Small intestine (tissue), 7 donors: ENCODE results near the gene TLX1. TPM values are rescaled to one million over a fixed set of nuclear protein-coding genes. Genes with fewer than 3 reads are reported as not detected.

Source experiments
- DNase-seq, 2 donors: peaks; one replicate each; pipeline versions ENCODE4 v3.0.0 to v3.0.0-alpha.2; 2013
- FAIRE-seq: peaks from 2 replicates; lab custom pipeline; 2012; peaks lifted over from hg19 to GRCh38; lab: Jason Lieb, UNC
- H3K27ac ChIP-seq, 3 donors: one replicate each; pipeline ENCODE4 v1.5.1; 2013; ENCODE audit warnings: low read length in 2 of 3, mild to moderate bottlenecking in 2 of 3, control low read depth in 1 of 3, inconsistent platforms in 1 of 3, low read depth in 1 of 3, moderate library complexity in 1 of 3
- H3K27me3 ChIP-seq, 3 donors: one replicate each; pipeline ENCODE4 v1.6.1; 2013; ENCODE audit warnings: low read length in 3 of 3, inconsistent platforms in 1 of 3; ENCODE audit not compliant: control insufficient read depth in 3 of 3, insufficient read depth in 3 of 3
- H3K36me3 ChIP-seq, 3 donors: one replicate each; pipeline ENCODE4 v1.6.1; 2013; ENCODE audit warnings: low read length in 3 of 3, inconsistent platforms in 1 of 3, low read depth in 1 of 3, mild to moderate bottlenecking in 1 of 3, moderate library complexity in 1 of 3; ENCODE audit not compliant: control insufficient read depth in 3 of 3, insufficient read depth in 2 of 3
- H3K4me1 ChIP-seq, 3 donors: one replicate each; pipeline ENCODE4 v1.6.1; 2013; ENCODE audit warnings: low read length in 2 of 3, inconsistent platforms in 1 of 3, low read depth in 1 of 3, mild to moderate bottlenecking in 1 of 3, moderate library complexity in 1 of 3; ENCODE audit not compliant: control insufficient read depth in 3 of 3, insufficient read depth in 2 of 3
- H3K4me3 ChIP-seq, 3 donors: one replicate each; pipeline ENCODE4 v1.5.1; 2013; ENCODE audit warnings: low read length in 3 of 3, control low read depth in 1 of 3, inconsistent platforms in 1 of 3, low read depth in 1 of 3, mild to moderate bottlenecking in 1 of 3, moderate library complexity in 1 of 3
- H3K9me3 ChIP-seq, 2 donors: one replicate each; pipeline ENCODE4 v1.6.1; 2013; ENCODE audit warnings: low read depth in 1 of 2, low read length in 1 of 2; ENCODE audit not compliant: control insufficient read depth in 2 of 2, insufficient read depth in 1 of 2
- WGBS, 3 donors: extraction: QIAGEN DNeasy Blood & Tissue Kit; methylation state at CpG; one replicate each; pipeline ENCODE4 v1.1.7; 2013; 5-methylcytosine and 5-hydroxymethylcytosine counted together
- polyA plus RNA-seq, 4 donors: library from polyadenylated mRNA; stranded (reverse) in 3 of 4; unstranded in 1 of 4; fragments of 200-250 nt in 3 of 4; fragments of 120-200 nt in 1 of 4; gene quantifications; one replicate each; pipeline versions ENCODE4 v1.2.1 to v1.2.3, GENCODE V29; 2013
- donor health status: healthy with polysubstance abuse.
- donor health status: control.
- donor health status: control.
- donor health status: Bipolar disorder and iron deficiency.
- donor health status: healthy.

TLX1 gene
- polyA plus RNA-seq, 4 donors, result 0.27 to 2.7 (median 1.2) TPM

- Histone ChIP-seq H3K36me3 (no peaks in the 10 kb centered on the region), H3K4me3 (no peak overlapping the region), H3K27me3 (peaks cover 11 to 98% (median 82%) of the 10 kb centered on the region in 3 donors), H3K27ac (no peak overlapping the region), H3K9me3 (no peaks in the 10 kb centered on the region), H3K4me1 (peaks cover 0 to 5% (median 3%) of the 10 kb centered on the region in 3 donors)
- 2 to 4% (median 3%) methylated on average over 59 to 60 of the region's 60 CpGs for WGBS, 3 donors
- FAIRE-seq (no peak), DNase-seq (no peak)
These were observed 3.4 kb downstream of the TLX1 start for GRCh38 chr10:101134299-101135127.

DNA sequence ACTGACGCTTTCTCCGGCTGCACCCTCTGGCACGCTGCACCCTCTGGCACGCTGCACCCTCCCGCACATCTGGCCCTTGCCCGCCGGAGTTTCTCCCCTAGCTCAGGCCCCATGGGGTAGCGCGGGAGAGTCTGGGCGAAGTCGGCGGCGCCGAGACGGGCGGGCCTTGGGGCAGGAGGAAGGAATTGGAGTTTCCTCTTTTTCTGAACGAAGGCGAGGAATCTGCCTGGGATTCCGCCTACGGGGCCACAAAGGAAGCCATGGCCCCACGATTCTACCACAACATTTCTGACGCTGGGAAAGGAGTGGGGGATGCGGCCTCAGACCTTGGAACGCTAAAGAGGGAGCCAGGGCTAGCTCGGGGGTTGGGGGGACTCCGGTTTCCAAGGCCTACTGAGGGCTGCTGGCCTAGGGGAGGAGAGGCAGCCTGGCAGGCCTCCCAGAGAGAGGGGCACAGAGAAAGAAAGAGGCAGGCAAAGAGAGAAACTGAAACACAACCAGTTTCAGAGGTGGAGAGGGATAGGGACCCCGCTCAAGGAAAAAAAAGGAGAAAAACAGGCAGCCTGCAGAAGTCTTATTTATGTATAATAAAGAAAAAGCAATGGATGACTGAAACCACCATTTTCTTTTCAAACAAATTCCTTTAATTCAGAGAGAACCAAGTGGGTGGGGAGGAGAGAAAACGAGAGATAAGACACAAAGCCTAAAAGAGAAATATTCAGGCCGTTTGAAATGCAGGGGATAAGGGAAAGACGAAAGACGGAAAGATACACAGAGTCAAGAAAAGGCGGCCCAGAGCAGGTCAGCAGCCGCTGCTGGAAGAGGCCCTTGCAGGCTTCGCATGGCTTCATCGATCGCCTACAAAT is 4.3 kb downstream of the TLX1 start:
- no peaks in the 10 kb centered on the region for H3K9me3 ChIP-seq
- 7 to 17% (median 10%) methylated on average over 35 to 36 of the region's 36 CpGs for WGBS, 3 donors
- H3K36me3 ChIP-seq, result no peaks in the 10 kb centered on the region
- H3K27me3 ChIP-seq, result peaks cover 9 to 98% (median 86%) of the 10 kb centered on the region in 3 donors
- FAIRE-seq, result no peak
- no peak for DNase-seq
- H3K4me1 ChIP-seq, result peaks cover 0 to 5% (median 3%) of the 10 kb centered on the region in 3 donors
- H3K4me3 ChIP-seq, result no peak overlapping the region
- no peak overlapping the region for H3K27ac ChIP-seq

DNA sequence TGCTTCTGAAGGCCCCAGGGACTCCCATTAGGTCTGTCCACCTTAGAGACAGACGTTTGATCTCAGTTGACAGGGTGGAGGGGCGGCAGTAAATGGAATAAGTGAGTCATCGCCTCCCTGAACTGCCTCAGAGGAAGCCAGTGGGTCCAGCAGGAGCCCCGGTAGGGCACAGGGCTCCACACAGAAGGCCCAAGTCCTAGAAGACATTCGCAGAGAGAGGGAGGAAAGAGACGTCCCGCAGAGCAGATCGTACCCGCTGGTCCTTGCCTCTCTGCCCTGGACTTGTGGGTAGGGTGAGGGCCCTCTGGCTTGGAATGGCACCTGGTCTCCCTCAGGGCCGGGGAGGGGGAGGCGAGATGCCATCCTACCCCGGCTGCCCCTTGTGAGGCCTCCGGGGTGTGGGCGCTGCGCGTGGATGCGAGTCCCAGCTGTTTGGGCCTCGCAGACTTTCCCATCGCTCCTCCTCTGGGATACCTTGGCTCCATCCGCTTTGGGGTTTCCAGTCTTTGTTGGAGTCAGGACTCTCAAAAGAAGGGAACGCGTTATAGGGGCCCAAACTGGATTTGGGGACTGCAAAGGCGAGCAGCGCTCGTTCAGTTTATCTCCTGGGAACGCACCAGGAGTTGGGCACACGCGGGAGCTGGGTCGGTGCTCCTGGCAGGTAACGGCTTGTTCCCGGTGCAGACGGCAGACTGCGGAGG is 5.1 kb downstream of the TLX1 start:
- Histone ChIP-seq H3K27me3 (peaks cover 5 to 98% (median 86%) of the 10 kb centered on the region in 3 donors), H3K9me3 (no peaks in the 10 kb centered on the region), H3K4me3 (no peak overlapping the region), H3K27ac (no peak overlapping the region), H3K36me3 (no peaks in the 10 kb centered on the region), H3K4me1 (peaks cover 0 to under 1% (median under 1%) of the 10 kb centered on the region in 3 donors)
- FAIRE-seq (no peak), DNase-seq (no peak)
- WGBS, 3 donors, result 5 to 10% (median 7%) methylated on average over 32 to 33 of the region's 33 CpGs

DNA sequence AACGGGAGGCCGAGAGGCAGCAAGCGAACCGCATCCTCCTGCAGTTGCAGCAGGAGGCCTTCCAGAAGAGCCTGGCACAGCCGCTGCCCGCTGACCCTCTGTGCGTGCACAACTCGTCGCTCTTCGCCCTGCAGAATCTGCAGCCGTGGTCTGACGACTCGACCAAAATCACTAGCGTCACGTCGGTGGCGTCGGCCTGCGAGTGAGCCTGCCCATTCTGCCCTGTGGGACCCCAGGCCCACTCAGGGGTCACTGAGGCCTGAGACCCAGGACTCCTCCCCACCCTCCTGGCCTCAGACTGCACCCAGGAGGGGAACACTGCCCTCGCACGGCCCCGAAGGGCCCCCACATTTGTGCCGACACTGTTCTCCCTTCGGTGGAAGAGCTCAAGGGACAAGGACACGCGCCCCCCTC is 5.6 kb downstream of the TLX1 start:
- H3K27me3 ChIP-seq, result peaks cover 3 to 98% (median 89%) of the 10 kb centered on the region in 3 donors
- no peaks in the 10 kb centered on the region for H3K36me3 ChIP-seq
- WGBS, 3 donors, result 7 to 19% (median 10%) methylated on average over 23 to 26 of the region's 26 CpGs
- H3K4me1 ChIP-seq, result no peaks in the 10 kb centered on the region
- no peak overlapping the region for H3K4me3 ChIP-seq
- DNase-seq (no peak), FAIRE-seq (no peak)
- H3K27ac ChIP-seq, result no peak overlapping the region
- H3K9me3 ChIP-seq, result no peaks in the 10 kb centered on the region

DNA sequence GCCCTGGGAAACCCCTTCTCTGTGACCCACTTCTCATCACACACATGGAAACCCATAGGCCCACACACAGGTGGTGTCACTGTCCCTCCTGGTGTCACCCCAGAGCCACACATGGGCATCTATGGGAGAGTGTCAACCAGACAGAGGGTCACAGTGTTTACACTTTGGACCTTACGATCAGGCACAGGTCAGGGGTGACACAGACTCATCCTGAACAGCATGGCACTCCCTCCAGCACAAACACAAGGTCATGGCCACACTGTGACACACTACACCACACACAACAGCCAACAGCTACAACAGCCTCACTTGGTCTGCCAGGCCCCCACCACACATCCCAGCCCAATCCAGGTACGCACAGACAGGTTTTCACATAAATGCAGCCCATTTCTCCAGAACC is 6.2 kb downstream of the TLX1 start:
- no peak for DNase-seq
- Histone ChIP-seq H3K27me3 (peaks cover 3 to 98% (median 85%) of the 10 kb centered on the region in 3 donors), H3K4me3 (no peak overlapping the region), H3K36me3 (no peaks in the 10 kb centered on the region), H3K4me1 (no peaks in the 10 kb centered on the region), H3K9me3 (no peaks in the 10 kb centered on the region), H3K27ac (no peak overlapping the region)
- no peak for FAIRE-seq
- WGBS, 3 donors, result 38 to 48% (median 40%) methylated on average over 2 of the region's 2 CpGs

- WGBS, 3 donors, result 13 to 21% (median 17%) methylated on average over 8 of the region's 8 CpGs
- Histone ChIP-seq H3K9me3 (no peaks in the 10 kb centered on the region), H3K27me3 (peaks cover 3 to 98% (median 79%) of the 10 kb centered on the region in 3 donors), H3K4me3 (no peak overlapping the region), H3K4me1 (no peaks in the 10 kb centered on the region), H3K36me3 (no peaks in the 10 kb centered on the region), H3K27ac (no peak overlapping the region)
- DNase-seq, result no peak
- FAIRE-seq, result no peak
These were observed 7.8 kb downstream of the TLX1 start for GRCh38 chr10:101138788-101139420.

DNA sequence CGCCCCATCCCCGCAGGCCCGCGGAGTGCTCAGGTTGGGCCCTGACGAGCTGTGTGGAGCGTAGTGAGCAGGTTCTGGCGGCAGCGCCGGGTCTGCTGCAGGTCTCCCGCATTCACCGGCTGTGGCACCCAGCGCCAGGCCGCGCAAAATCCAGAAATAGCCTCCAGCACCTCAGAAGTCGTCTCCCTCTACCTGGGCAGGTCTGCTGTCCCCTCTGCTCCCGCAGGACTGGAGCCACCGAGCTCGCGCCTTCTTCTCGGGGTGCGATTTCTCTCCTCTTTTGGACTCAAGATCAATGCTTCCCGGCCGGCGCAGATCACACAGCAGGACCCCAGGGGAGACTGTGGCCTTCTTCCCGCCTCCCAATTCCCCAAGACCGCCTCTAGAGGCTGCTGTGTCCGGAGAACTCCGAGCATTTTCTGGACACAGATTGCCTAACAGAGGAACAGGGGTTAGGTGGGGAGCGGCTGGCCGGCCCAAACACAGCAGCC is 8.4 kb downstream of the TLX1 start:
- no peak overlapping the region for H3K27ac ChIP-seq
- WGBS, 3 donors, result 7 to 11% (median 8%) methylated on average over 30 of the region's 30 CpGs
- no peak overlapping the region for H3K4me3 ChIP-seq
- H3K27me3 ChIP-seq, result peaks cover 3 to 98% (median 76%) of the 10 kb centered on the region in 3 donors
- no peaks in the 10 kb centered on the region for H3K4me1 ChIP-seq
- DNase-seq, result peak in 1 of 2 donors; percentile 27
- no peaks in the 10 kb centered on the region for H3K9me3 ChIP-seq
- no peaks in the 10 kb centered on the region for H3K36me3 ChIP-seq
- no peak for FAIRE-seq
